ENCODE data around the gene KLHL11.
"Not testable (repeated sequence)": the region's sequence is repeated elsewhere in the genome, so short reads cannot be mapped to it uniquely, and the experiment has no call there.

The KLHL11 gene

GRCh38 chr17:41835214-41835799 lies 29.9 kb downstream of the KLHL11 start:
- peaks cover 33% of the 10 kb centered on the region for H3K36me3 ChIP-seq (ENCODE audit: control insufficient read depth, low read length)
- no peaks in the 10 kb centered on the region for H4K20me1 ChIP-seq (ENCODE audit: control insufficient read depth, insufficient read depth, low read depth, low read length)
- H3K9me3 ChIP-seq (ENCODE audit: control insufficient read depth, insufficient read depth, low read length), result no peaks in the 10 kb centered on the region
- no peak for TF ChIP-seq EZH2phosphoT487 (IDR thresholded peaks at IDR 0.05; ENCODE audit: borderline replicate concordance, low read length)
- no peak for TF ChIP-seq CTCF (IDR thresholded peaks at IDR 0.05; ENCODE audit: low read depth, low read length, poor library complexity, severe bottlenecking)
- peaks cover 17% of the 10 kb centered on the region for H3K4me1 ChIP-seq (ENCODE audit: control insufficient read depth, low read length)
- no peaks in the 10 kb centered on the region for H3F3A ChIP-seq (ENCODE audit: control insufficient read depth, insufficient read depth)
- H3K4me2 ChIP-seq (ENCODE audit: low read length), result peak overlapping the region; percentile 87
- no peaks in the 10 kb centered on the region for H3K27me3 ChIP-seq (ENCODE audit: control insufficient read depth, low read length)
- peaks cover 15% of the 10 kb centered on the region for H3K79me2 ChIP-seq (ENCODE audit: control insufficient read depth, low read length)
- peak overlapping the region; percentile 96 for H3K4me3 ChIP-seq (ENCODE audit: low read length)
- no peaks in the 10 kb centered on the region for H3K9me2 ChIP-seq (replicated peaks; ENCODE audit: control insufficient read depth, low read length)
- no peak overlapping the region for H3K27ac ChIP-seq (ENCODE audit: low read depth, low read length)

- H4K20me1 ChIP-seq (ENCODE audit: control insufficient read depth, insufficient read depth, low read depth, low read length); H3K27ac ChIP-seq (ENCODE audit: low read depth, low read length); H3K4me3 ChIP-seq (ENCODE audit: low read length); H3K4me1 ChIP-seq (ENCODE audit: control insufficient read depth, low read length); H3K27me3 ChIP-seq (ENCODE audit: control insufficient read depth, low read length); H3K79me2 ChIP-seq (ENCODE audit: control insufficient read depth, low read length); H3K9me2 ChIP-seq (replicated peaks; ENCODE audit: control insufficient read depth, low read length); H3K4me2 ChIP-seq (ENCODE audit: low read length); H3F3A ChIP-seq (ENCODE audit: control insufficient read depth, insufficient read depth); H3K9me3 ChIP-seq (ENCODE audit: control insufficient read depth, insufficient read depth, low read length): not testable (repeated sequence)
- H3K36me3 ChIP-seq (ENCODE audit: control insufficient read depth, low read length), result peaks cover 59% of the 10 kb centered on the region
These were observed 35.3 kb downstream of the KLHL11 start for GRCh38 chr17:41829961-41830360.

GRCh38 chr17:41825175-41825845 lies 39.9 kb downstream of the KLHL11 start:
- TF ChIP-seq CTCF (IDR thresholded peaks at IDR 0.05; ENCODE audit: low read depth, low read length, poor library complexity, severe bottlenecking), result no peak
- no peak for TF ChIP-seq EZH2phosphoT487 (IDR thresholded peaks at IDR 0.05; ENCODE audit: borderline replicate concordance, low read length)
- H3K9me3 ChIP-seq (ENCODE audit: control insufficient read depth, insufficient read depth, low read length), result no peaks in the 10 kb centered on the region
- H3K4me2 ChIP-seq (ENCODE audit: low read length), result no peak overlapping the region
- no peaks in the 10 kb centered on the region for H3K9me2 ChIP-seq (replicated peaks; ENCODE audit: control insufficient read depth, low read length)
- H3K27ac ChIP-seq (ENCODE audit: low read depth, low read length), result no peak overlapping the region
- H3K27me3 ChIP-seq (ENCODE audit: control insufficient read depth, low read length), result no peaks in the 10 kb centered on the region
- no peak overlapping the region for H3K4me3 ChIP-seq (ENCODE audit: low read length)
- H4K20me1 ChIP-seq (ENCODE audit: control insufficient read depth, insufficient read depth, low read depth, low read length), result no peaks in the 10 kb centered on the region
- H3K36me3 ChIP-seq (ENCODE audit: control insufficient read depth, low read length), result peaks cover 32% of the 10 kb centered on the region
- no peaks in the 10 kb centered on the region for H3F3A ChIP-seq (ENCODE audit: control insufficient read depth, insufficient read depth)
- no peaks in the 10 kb centered on the region for H3K4me1 ChIP-seq (ENCODE audit: control insufficient read depth, low read length)
- no peaks in the 10 kb centered on the region for H3K79me2 ChIP-seq (ENCODE audit: control insufficient read depth, low read length)

GRCh38 chr17:41824086-41824485 lies 41.1 kb downstream of the KLHL11 start:
- Histone ChIP-seq H3K4me2 (ENCODE audit: low read length) (no peak overlapping the region), H4K20me1 (ENCODE audit: control insufficient read depth, insufficient read depth, low read depth, low read length) (no peaks in the 10 kb centered on the region), H3K36me3 (ENCODE audit: control insufficient read depth, low read length) (peaks cover 24% of the 10 kb centered on the region), H3K9me3 (ENCODE audit: control insufficient read depth, insufficient read depth, low read length) (no peaks in the 10 kb centered on the region), H3K9me2 (replicated peaks; ENCODE audit: control insufficient read depth, low read length) (no peaks in the 10 kb centered on the region), H3K27ac (ENCODE audit: low read depth, low read length) (no peak overlapping the region), H3K4me3 (ENCODE audit: low read length) (no peak overlapping the region), H3K4me1 (ENCODE audit: control insufficient read depth, low read length) (peaks cover 4% of the 10 kb centered on the region), H3K27me3 (ENCODE audit: control insufficient read depth, low read length) (no peaks in the 10 kb centered on the region), H3F3A (ENCODE audit: control insufficient read depth, insufficient read depth) (no peaks in the 10 kb centered on the region), H3K79me2 (ENCODE audit: control insufficient read depth, low read length) (no peaks in the 10 kb centered on the region)
- TF ChIP-seq CTCF (IDR thresholded peaks at IDR 0.05; ENCODE audit: low read depth, low read length, poor library complexity, severe bottlenecking) (no peak), EZH2phosphoT487 (IDR thresholded peaks at IDR 0.05; ENCODE audit: borderline replicate concordance, low read length) (no peak)
